ENCODE data around the gene TSKU.

- TF ChIP-seq POLR2A (IDR thresholded peaks at IDR 0.05) (no peak), CTCF (IDR thresholded peaks at IDR 0.05) (no peak), POLR2AphosphoS5 (IDR thresholded peaks at IDR 0.05; ENCODE audit: insufficient read depth in 1 of 2, low read depth in 1 of 2) (no peak)
These were observed 15.0 kb downstream of the TSKU start for GRCh38 chr11:76798202-76798581.
